ENCODE results near the gene ARHGAP12.

The ARHGAP12 gene

GRCh38 chr10:31923389-31923788, 5.2 kb downstream of the ARHGAP12 start:
- TF ChIP-seq CTCF (IDR thresholded peaks at IDR 0.05) (no peak), ZFX (IDR thresholded peaks at IDR 0.05; ENCODE audit: borderline replicate concordance) (no peak)
- H3K27ac ChIP-seq: no peak overlapping the region

- H3K27ac ChIP-seq: no peak overlapping the region
- TF ChIP-seq ZFX (IDR thresholded peaks at IDR 0.05; ENCODE audit: borderline replicate concordance) (no peak), CTCF (IDR thresholded peaks at IDR 0.05) (no peak)
These were observed 7.6 kb downstream of the ARHGAP12 start for GRCh38 chr10:31921031-31921430.

- H3K27ac ChIP-seq: no peak overlapping the region
- TF ChIP-seq ZFX (IDR thresholded peaks at IDR 0.05; ENCODE audit: borderline replicate concordance) (no peak), CTCF (IDR thresholded peaks at IDR 0.05) (no peak)
These were observed 8.1 kb downstream of the ARHGAP12 start for GRCh38 chr10:31920538-31920937.

- no peak overlapping the region for H3K27ac ChIP-seq
- TF ChIP-seq CTCF (IDR thresholded peaks at IDR 0.05): no peak
- TF ChIP-seq ZFX (IDR thresholded peaks at IDR 0.05; ENCODE audit: borderline replicate concordance): no peak
These were observed 9.8 kb downstream of the ARHGAP12 start for GRCh38 chr10:31918671-31919409.

GRCh38 chr10:31914370-31914769, 14.3 kb downstream of the ARHGAP12 start:
- TF ChIP-seq ZFX (IDR thresholded peaks at IDR 0.05; ENCODE audit: borderline replicate concordance) (no peak), CTCF (IDR thresholded peaks at IDR 0.05) (no peak)
- H3K27ac ChIP-seq: no peak overlapping the region

GRCh38 chr10:31912898-31913850, 15.5 kb downstream of the ARHGAP12 start:
- H3K27ac ChIP-seq: no peak overlapping the region
- TF ChIP-seq ZFX (IDR thresholded peaks at IDR 0.05; ENCODE audit: borderline replicate concordance) (no peak), CTCF (IDR thresholded peaks at IDR 0.05) (no peak)

GRCh38 chr10:31912289-31912688, 16.3 kb downstream of the ARHGAP12 start:
- TF ChIP-seq CTCF (IDR thresholded peaks at IDR 0.05) (no peak), ZFX (IDR thresholded peaks at IDR 0.05; ENCODE audit: borderline replicate concordance) (no peak)

More at GRCh38 chr10:31912289-31912688, 16.3 kb downstream of the ARHGAP12 start:
- no peak overlapping the region for H3K27ac ChIP-seq
